Endothelial cell of umbilical vein (primary cell): Measurements from ENCODE around the gene HSD3B7.
"Not testable (repeated sequence)": the region's sequence is repeated elsewhere in the genome, so short reads cannot be mapped to it uniquely, and the experiment has no call there.

Experiments used
- EZH2 ChIP-seq: IDR thresholded peaks from 2 replicates; pipeline ENCODE4 v1.6.1; 2012; ENCODE audit warnings: borderline replicate concordance, low read depth, mild to moderate bottlenecking, moderate library complexity, low read length, inconsistent platforms; ENCODE audit not compliant: severe bottlenecking
- POLR2AphosphoS5 ChIP-seq: IDR thresholded peaks from 2 replicates; pipeline ENCODE4 v1.6.1; 2012; ENCODE audit warnings: low read depth, mild to moderate bottlenecking, control low read depth, low read length, moderate library complexity; ENCODE audit not compliant: insufficient read depth

GRCh38 chr16:31017756-31018155 lies 32.7 kb downstream of the HSD3B7 start:
- TF ChIP-seq EZH2, POLR2AphosphoS5: not testable (repeated sequence)
